Kidney (tissue), 14 donors: ENCODE results near the gene CYP4B1. TPM values are rescaled to one million over a fixed set of nuclear protein-coding genes. Genes with fewer than 3 reads are reported as not detected.
"Not testable (repeated sequence)": the region's sequence is repeated elsewhere in the genome, so short reads cannot be mapped to it uniquely, and the experiment has no call there.

Experiments used
- DNase-seq, 5 donors: peaks; one replicate each; pipeline ENCODE4 v3.0.0-alpha.2; 2013 to 2020
- FAIRE-seq: peaks from 2 replicates; lab custom pipeline; 2012; peaks lifted over from hg19 to GRCh38; lab: Jason Lieb, UNC
- H3K27ac ChIP-seq, 2 donors: one replicate each; pipeline ENCODE4 v1.7.0; 2013; ENCODE audit warnings: low read depth in 2 of 2, low read length in 2 of 2, inconsistent platforms in 1 of 2
- H3K27me3 ChIP-seq: one replicate; pipeline ENCODE4 v1.7.1; 2013; ENCODE audit warnings: low read length, inconsistent platforms; ENCODE audit not compliant: control insufficient read depth, insufficient read depth
- H3K36me3 ChIP-seq, 3 donors: one replicate each; pipeline versions ENCODE4 v1.7.0 to v1.7.1; 2013; ENCODE audit warnings: low read length in 3 of 3, control low read depth in 1 of 3, inconsistent platforms in 1 of 3; ENCODE audit not compliant: insufficient read depth in 3 of 3, control insufficient read depth in 2 of 3
- H3K4me1 ChIP-seq, 3 donors: one replicate each; pipeline versions ENCODE4 v1.7.0 to v1.7.1; 2013; ENCODE audit warnings: low read length in 3 of 3, inconsistent platforms in 1 of 3, low read depth in 1 of 3; ENCODE audit not compliant: control insufficient read depth in 2 of 3, insufficient read depth in 2 of 3
- H3K4me3 ChIP-seq, 3 donors: one replicate each; pipeline versions ENCODE4 v1.7.0 to v1.8.1; 2013; ENCODE audit warnings: low read length in 3 of 3, control low read depth in 1 of 3, inconsistent platforms in 1 of 3
- H3K9ac ChIP-seq, 3 donors: one replicate each; pipeline versions ENCODE4 v1.7.0 to v1.7.1; 2013; ENCODE audit warnings: low read length in 3 of 3, control low read depth in 1 of 3, inconsistent platforms in 1 of 3
- H3K9me3 ChIP-seq, 3 donors: one replicate each; pipeline versions ENCODE4 v1.7.0 to v1.7.1; 2013; ENCODE audit warnings: low read length in 3 of 3, control low read depth in 1 of 3, inconsistent platforms in 1 of 3; ENCODE audit not compliant: control insufficient read depth in 2 of 3, insufficient read depth in 1 of 3
- intact Hi-C: fragments of 100-400 bp; cut with DNase I; formaldehyde crosslinking; loops from one replicate; pipeline ENCODE4 v1.11.1; 2022
- polyA plus RNA-seq: library from polyadenylated mRNA; stranded (reverse); fragments of 350-450 nt; fragmentation: Illumina TruSeq; extraction: RNeasy Lipid Tissue Mini Kit (QIAGEN cat#74804); gene quantifications from one replicate; pipeline ENCODE4 v1.2.3, GENCODE V29; 2014; ENCODE audit warnings: low read depth, low replicate concordance; ENCODE audit not compliant: insufficient read depth
- total RNA-seq: library from RNA; stranded (reverse); fragmentation: NEBNext Ultra II Directional; extraction: Animal tissue kit (Norgen Biotek cat#: 25700); gene quantifications from one replicate; pipeline ENCODE4 v1.2.1, GENCODE V29; 2021
- TF ChIP-seq, protein P1 (sequence below): IDR thresholded peaks from 3 replicates; pipeline ENCODE4 v1.5.1; 2012; ENCODE audit warnings: mild to moderate bottlenecking, moderate library complexity, borderline replicate concordance; ENCODE audit not compliant: insufficient read depth; ENCODE audit errors: extremely low read depth
- donor health status: control.
- donor health status: control.
- donor health status: control.
- donor health status: control.
- donor health status: control.
- donor health status: DM: yes; HTN: yes; CAD: no.
- donor health status: Normal renal cell carcinoma (clear cell type).

CYP4B1 gene
- total and polyA plus RNA-seq, 2 donors from 2014 or later = 3.3 to 4.8 TPM

DNA sequence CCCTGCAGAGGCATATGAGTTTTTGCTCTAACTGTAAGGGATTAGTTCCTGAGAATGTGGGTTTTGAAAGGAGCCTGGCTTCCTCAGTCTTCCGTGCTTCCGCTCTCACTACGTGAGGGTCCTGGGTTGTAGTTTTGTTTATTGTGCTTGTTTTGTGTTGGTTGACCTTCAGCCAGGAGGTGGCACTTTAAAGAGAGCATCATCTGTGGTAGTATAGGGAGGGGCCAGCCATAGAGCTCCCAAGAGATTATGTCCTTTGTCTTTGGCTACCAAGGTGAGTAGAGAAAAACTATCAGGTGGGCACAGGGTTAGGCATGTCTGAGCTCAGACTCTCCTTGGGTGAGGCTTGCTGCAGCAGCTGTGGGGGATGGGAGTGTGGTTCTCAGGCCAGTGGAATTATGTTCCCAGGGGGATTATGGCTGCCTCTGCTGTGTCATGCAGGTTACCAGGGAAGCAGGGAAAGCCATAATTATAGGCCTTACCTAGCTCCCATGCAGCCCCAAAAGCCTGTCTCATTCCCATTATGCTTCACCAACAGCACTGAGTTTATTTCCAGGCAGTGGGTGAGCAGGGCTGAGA, 23.5 kb downstream of the CYP4B1 start:
- H3K27me3 ChIP-seq = no peaks in the 10 kb centered on the region
- H3K4me1 ChIP-seq = no peaks in the 10 kb centered on the region
- no peaks in the 10 kb centered on the region for H3K9me3 ChIP-seq
- H3K27ac ChIP-seq = no peak overlapping the region
- TF ChIP-seq, protein P1, sequence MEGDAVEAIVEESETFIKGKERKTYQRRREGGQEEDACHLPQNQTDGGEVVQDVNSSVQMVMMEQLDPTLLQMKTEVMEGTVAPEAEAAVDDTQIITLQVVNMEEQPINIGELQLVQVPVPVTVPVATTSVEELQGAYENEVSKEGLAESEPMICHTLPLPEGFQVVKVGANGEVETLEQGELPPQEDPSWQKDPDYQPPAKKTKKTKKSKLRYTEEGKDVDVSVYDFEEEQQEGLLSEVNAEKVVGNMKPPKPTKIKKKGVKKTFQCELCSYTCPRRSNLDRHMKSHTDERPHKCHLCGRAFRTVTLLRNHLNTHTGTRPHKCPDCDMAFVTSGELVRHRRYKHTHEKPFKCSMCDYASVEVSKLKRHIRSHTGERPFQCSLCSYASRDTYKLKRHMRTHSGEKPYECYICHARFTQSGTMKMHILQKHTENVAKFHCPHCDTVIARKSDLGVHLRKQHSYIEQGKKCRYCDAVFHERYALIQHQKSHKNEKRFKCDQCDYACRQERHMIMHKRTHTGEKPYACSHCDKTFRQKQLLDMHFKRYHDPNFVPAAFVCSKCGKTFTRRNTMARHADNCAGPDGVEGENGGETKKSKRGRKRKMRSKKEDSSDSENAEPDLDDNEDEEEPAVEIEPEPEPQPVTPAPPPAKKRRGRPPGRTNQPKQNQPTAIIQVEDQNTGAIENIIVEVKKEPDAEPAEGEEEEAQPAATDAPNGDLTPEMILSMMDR = no peak
- intact Hi-C loops = no loop called here
- DNase-seq (no peak), FAIRE-seq (no peak)
- H3K9ac ChIP-seq = no peak overlapping the region
- no peaks in the 10 kb centered on the region for H3K36me3 ChIP-seq
- no peak overlapping the region for H3K4me3 ChIP-seq

DNA sequence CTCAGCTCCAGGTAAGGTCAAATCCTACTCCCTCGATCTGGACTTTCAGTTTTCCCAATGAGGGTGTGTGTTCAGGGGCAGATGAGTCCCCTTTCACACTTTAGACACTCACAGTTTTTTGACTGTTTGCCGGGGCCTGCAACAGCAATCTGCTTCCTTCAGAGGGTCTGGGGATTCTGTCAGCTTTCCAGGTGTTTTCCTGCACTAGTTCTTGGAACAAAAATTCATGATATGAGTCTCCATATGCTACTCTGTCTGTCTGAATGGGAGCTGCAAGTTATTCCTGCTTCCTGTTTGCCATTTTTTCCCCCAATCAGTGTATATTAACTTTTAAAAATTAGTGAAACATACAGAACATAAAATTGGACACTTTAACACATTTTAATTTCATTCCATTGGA, 24.3 kb downstream of the CYP4B1 start:
- Histone ChIP-seq H3K36me3 (no peaks in the 10 kb centered on the region), H3K9ac (no peak overlapping the region), H3K27ac (no peak overlapping the region), H3K4me3 (no peak overlapping the region), H3K9me3 (no peaks in the 10 kb centered on the region), H3K27me3 (no peaks in the 10 kb centered on the region), H3K4me1 (no peaks in the 10 kb centered on the region)
- TF ChIP-seq, protein P1 = no peak
- FAIRE-seq = no peak
- no peak for DNase-seq
- intact Hi-C loops = no loop called here

DNA sequence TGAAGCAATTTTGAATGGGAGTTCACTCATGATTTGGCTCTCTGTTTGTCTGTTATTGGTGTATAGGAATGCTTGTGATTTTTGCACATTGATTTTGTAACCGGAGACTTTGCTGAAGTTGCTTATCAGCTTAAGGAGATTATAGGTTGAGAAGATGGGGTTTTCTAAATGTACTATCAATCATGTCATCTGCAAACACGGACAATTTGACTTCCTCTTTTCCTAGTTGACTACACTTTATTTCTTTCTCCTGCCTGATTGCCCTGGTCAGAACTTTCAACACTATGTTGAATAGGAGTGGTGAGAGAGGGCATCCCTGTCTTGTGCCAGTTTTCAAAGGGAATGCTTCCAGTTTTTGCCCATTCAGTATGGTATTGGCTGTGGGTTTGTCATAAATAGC, 28.0 kb downstream of the CYP4B1 start:
- H3K9me3 ChIP-seq, H3K27me3 ChIP-seq, H3K4me1 ChIP-seq, H3K27ac ChIP-seq, DNase-seq, H3K36me3 ChIP-seq, FAIRE-seq, H3K9ac ChIP-seq, H3K4me3 ChIP-seq, intact Hi-C loops: not testable (repeated sequence)

DNA sequence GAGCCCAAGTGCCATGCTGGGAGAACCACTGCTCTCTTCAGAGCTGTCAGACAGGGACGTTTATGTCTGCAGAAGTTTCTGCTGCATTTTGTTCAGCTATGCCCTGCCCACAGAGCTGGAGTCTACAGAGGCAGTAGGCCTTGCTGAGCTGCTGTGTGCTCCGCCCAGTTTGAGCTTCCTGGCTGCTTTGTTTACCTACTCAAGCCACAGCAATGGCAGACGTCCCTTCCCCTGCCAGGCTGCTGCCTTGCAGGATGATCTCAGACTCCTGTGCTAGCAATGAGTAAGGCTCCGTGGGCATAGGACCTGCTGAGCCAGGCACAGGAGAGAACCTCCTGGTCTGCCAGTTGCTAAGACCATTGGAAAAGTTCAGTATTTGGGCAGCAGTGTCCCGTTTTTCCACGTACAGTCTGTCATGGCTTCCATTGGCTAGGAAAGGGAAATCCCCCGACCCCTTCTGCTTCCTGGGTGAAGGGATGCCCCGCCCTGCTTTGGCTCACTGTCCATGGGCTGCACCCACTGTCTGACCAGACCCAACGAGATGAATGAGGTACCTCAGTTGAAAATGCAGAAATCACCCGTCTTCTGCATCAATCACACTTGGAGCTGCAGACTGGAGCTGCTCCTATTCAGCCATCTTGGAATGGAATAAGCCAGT, 31.9 kb downstream of the CYP4B1 start:
- Histone ChIP-seq H3K9me3 (no peaks in the 10 kb centered on the region), H3K36me3 (no peaks in the 10 kb centered on the region), H3K4me1 (no peaks in the 10 kb centered on the region), H3K9ac (no peak overlapping the region), H3K27ac (no peak overlapping the region), H3K27me3 (no peaks in the 10 kb centered on the region), H3K4me3 (no peak overlapping the region)
- no peak for FAIRE-seq
- TF ChIP-seq, protein P1 = no peak
- intact Hi-C loops = no loop called here
- DNase-seq = no peak

DNA sequence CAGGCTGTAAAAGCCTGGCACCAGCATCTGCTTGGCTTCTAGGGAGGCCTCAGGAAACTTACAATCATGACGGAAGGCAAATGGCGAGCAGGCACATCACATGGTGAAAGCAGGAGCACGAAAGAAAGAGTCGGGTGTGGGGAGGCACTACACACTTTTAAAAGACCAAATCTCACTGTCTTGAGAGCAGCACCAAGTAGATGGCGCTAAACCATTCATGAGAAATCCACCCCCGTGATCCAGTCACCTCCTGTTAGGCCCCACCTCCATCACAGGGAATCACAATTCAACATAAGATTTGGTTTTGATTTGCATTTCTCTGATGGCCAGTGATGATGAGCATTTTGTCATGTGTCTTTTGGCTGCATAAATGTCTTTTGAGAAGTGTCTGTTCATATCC, 36.6 kb downstream of the CYP4B1 start:
- intact Hi-C loops, H3K9me3 ChIP-seq, H3K4me3 ChIP-seq, H3K27ac ChIP-seq, H3K9ac ChIP-seq, H3K27me3 ChIP-seq, FAIRE-seq, DNase-seq, H3K36me3 ChIP-seq, H3K4me1 ChIP-seq: not testable (repeated sequence)

DNA sequence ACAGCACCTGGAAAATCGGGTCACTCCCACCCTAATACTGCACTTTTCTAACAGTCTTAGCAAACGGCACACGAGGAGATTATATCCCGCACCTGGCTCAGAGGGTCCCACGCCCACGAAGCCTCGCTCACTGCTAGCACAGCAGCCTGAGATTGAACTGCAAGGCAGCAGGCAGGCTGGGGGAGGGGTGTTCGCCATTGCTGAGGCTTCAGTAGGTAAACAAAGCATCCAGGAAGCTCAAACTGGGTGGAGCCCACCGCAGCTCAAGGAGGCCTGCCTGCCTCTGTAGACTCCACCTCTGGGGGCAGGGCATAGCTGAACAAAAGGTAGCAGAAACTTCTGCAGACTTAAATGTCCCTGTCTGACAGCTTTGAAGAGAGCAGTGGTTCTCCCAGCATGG, 47.5 kb downstream of the CYP4B1 start:
- DNase-seq, FAIRE-seq, H3K9me3 ChIP-seq, H3K4me1 ChIP-seq, intact Hi-C loops, H3K27me3 ChIP-seq, H3K27ac ChIP-seq, H3K9ac ChIP-seq, H3K36me3 ChIP-seq, H3K4me3 ChIP-seq: not testable (repeated sequence)
